GM12878 (cell line): ENCODE data around the gene ARHGAP22.

ENCODE experiments used
- BCL3 ChIP-seq: IDR thresholded peaks from 2 replicates; pipeline ENCODE4 v1.6.1; 2011; ENCODE audit warnings: borderline replicate concordance, low read depth, mild to moderate bottlenecking, moderate library complexity, low read length; ENCODE audit not compliant: insufficient read depth, poor library complexity, severe bottlenecking
- EP300 ChIP-seq, 2 experiments: fragments of 150-350 bp in 1 of 2; IDR thresholded peaks; 2 replicates each; pipeline ENCODE4 v1.6.1; 2011 to 2012; ENCODE audit warnings: low read depth in 2 of 2, low read length in 2 of 2, borderline replicate concordance in 1 of 2, improper control_type of control experiment in 1 of 2, inconsistent platforms in 1 of 2; ENCODE audit not compliant: control insufficient read depth in 1 of 2
- MYC ChIP-seq: IDR thresholded peaks from 2 replicates; pipeline ENCODE4 v1.6.1; 2011; ENCODE audit warnings: mild to moderate bottlenecking, low read length, moderate library complexity, inconsistent platforms; ENCODE audit not compliant: insufficient read depth, insufficient replicate concordance, insufficient read length, severe bottlenecking
- RCOR1 ChIP-seq: conservative IDR thresholded peaks from 2 replicates; pipeline ENCODE4 v1.6.1; 2012; ENCODE audit warnings: low read depth, low read length, improper control_type of control experiment
- SREBF1 ChIP-seq: IDR thresholded peaks from 2 replicates; pipeline ENCODE4 v1.6.1; 2012; ENCODE audit warnings: mild to moderate bottlenecking, low read length
- ZNF24 ChIP-seq: fragments of 450-650 bp; IDR thresholded peaks from 2 replicates; pipeline ENCODE4 v1.6.1; 2017; ENCODE audit warnings: antibody characterized with exemption, mild to moderate bottlenecking
- TF ChIP-seq, protein P1 (sequence below): IDR thresholded peaks from 2 replicates; pipeline ENCODE4 v1.6.1; 2012; ENCODE audit warnings: low read depth, low read length, improper control_type of control experiment
- TF ChIP-seq, protein P2 (sequence below): fragments of 450-650 bp; formaldehyde crosslinking; IDR thresholded peaks from 2 replicates; pipeline ENCODE4 v1.4.0; 2022; ENCODE audit warnings: mild to moderate bottlenecking, moderate library complexity

DNA sequence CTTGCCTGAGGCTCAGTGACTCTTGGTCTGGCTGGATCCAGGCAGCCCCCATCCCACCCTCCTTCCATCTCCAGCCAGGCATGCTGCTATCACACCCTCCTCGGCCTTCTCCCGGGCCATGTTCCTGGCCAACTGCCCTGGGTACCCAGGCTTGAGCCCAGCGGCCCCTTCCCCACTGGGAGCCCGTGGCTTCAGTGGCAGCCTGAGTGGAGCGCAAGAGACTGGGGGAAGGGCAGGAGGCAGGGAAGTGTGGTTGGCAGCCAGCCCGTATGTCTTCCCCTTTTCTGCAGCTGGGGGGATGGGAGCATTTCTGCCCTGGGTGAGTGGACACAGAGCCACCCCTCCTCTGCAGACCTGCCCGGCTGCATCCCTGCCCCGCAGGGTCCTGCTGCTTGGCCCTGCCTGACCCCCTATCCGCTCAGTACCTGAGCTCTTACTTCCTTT is 148.5 kb downstream of the ARHGAP22 start:
- TF ChIP-seq ZNF24, result no peak
- TF ChIP-seq EP300 (IDR thresholded peaks at IDR 0.05; ENCODE audit: borderline replicate concordance in 1 of 2, control insufficient read depth in 1 of 2, low read depth in 2 of 2, low read length in 2 of 2), result no peak
- no peak for TF ChIP-seq MYC
- TF ChIP-seq, protein P1, sequence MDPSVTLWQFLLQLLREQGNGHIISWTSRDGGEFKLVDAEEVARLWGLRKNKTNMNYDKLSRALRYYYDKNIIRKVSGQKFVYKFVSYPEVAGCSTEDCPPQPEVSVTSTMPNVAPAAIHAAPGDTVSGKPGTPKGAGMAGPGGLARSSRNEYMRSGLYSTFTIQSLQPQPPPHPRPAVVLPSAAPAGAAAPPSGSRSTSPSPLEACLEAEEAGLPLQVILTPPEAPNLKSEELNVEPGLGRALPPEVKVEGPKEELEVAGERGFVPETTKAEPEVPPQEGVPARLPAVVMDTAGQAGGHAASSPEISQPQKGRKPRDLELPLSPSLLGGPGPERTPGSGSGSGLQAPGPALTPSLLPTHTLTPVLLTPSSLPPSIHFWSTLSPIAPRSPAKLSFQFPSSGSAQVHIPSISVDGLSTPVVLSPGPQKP, result no peak
- no peak for TF ChIP-seq RCOR1
- no peak for TF ChIP-seq SREBF1
- TF ChIP-seq, protein P2, sequence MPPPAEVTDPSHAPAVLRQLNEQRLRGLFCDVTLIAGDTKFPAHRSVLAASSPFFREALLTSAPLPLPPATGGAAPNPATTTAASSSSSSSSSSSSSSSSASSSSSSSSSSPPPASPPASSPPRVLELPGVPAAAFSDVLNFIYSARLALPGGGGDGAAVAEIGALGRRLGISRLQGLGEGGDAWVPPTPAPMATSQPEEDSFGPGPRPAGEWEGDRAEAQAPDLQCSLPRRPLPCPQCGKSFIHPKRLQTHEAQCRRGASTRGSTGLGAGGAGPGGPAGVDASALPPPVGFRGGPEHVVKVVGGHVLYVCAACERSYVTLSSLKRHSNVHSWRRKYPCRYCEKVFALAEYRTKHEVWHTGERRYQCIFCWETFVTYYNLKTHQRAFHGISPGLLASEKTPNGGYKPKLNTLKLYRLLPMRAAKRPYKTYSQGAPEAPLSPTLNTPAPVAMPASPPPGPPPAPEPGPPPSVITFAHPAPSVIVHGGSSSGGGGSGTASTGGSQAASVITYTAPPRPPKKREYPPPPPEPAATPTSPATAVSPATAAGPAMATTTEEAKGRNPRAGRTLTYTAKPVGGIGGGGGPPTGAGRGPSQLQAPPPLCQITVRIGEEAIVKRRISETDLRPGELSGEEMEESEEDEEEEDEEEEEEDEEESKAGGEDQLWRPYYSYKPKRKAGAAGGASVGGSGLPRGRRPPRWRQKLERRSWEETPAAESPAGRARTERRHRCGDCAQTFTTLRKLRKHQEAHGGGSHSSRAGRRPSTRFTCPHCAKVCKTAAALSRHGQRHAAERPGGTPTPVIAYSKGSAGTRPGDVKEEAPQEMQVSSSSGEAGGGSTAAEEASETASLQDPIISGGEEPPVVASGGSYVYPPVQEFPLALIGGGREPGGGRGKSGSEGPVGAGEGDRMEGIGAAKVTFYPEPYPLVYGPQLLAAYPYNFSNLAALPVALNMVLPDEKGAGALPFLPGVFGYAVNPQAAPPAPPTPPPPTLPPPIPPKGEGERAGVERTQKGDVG (CRISPR knock-in tag), result no peak
- no peak for TF ChIP-seq BCL3
